ENCODE results near the gene CDK14. TPM values are rescaled to one million over a fixed set of nuclear protein-coding genes. Genes with fewer than 3 reads are reported as not detected.

CDK14 gene
- total RNA-seq, 1 donor from 2014 or later, result 52.3 TPM

DNA sequence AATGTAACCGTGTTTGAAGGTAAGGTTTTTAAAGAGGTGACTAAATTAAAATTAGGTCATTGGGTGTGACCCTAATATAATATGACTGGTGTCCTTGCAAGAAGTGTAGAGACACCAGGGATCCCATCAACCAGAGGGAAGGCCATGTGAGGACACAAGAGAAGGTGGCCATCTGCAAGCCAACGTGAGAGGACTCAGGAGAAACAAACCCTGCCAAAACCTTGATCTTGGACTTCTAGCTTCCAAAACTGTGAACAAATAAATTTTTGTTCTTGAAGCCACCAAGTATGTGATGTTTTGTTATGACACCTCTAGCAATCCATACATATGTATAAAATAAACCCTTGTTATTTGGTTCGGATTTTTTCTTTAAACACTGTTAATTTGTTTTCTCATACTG, 144.3 kb downstream of the CDK14 start:
- Mint-ChIP-seq H3K4me1 (peaks cover 9% of the 10 kb centered on the region), H3K36me3 (peaks cover 14% of the 10 kb centered on the region), H3K4me3 (no peak overlapping the region), H3K27ac (no peak overlapping the region), H3K27me3 (ENCODE audit: insufficient read depth, low read depth) (no peaks in the 10 kb centered on the region), H3K9me3 (peaks cover 4% of the 10 kb centered on the region)
- Histone ChIP-seq H3K9ac (no peak overlapping the region), H3F3A (ENCODE audit: low read depth) (peaks cover 7% of the 10 kb centered on the region), H3K4me3 (no peak overlapping the region), H3K4me1 (peaks cover 8% of the 10 kb centered on the region), H4K20me1 (ENCODE audit: low read depth) (no peaks in the 10 kb centered on the region), H3K9me3 (ENCODE audit: low read depth) (no peaks in the 10 kb centered on the region), H3K27me3 (no peaks in the 10 kb centered on the region), H3K27ac (no peak overlapping the region), H2AFZ (replicated peaks) (no peak overlapping the region), H3K36me3 (no peaks in the 10 kb centered on the region), H3K4me2 (no peak overlapping the region), H3K79me2 (ENCODE audit: low read depth) (no peaks in the 10 kb centered on the region)
- no peak for DNase-seq (ENCODE audit: low spot score)
- TF ChIP-seq EZH2 (IDR thresholded peaks at IDR 0.05) (no peak), EZH2phosphoT487 (IDR thresholded peaks at IDR 0.05) (no peak)
- TF ChIP-seq, protein P1, sequence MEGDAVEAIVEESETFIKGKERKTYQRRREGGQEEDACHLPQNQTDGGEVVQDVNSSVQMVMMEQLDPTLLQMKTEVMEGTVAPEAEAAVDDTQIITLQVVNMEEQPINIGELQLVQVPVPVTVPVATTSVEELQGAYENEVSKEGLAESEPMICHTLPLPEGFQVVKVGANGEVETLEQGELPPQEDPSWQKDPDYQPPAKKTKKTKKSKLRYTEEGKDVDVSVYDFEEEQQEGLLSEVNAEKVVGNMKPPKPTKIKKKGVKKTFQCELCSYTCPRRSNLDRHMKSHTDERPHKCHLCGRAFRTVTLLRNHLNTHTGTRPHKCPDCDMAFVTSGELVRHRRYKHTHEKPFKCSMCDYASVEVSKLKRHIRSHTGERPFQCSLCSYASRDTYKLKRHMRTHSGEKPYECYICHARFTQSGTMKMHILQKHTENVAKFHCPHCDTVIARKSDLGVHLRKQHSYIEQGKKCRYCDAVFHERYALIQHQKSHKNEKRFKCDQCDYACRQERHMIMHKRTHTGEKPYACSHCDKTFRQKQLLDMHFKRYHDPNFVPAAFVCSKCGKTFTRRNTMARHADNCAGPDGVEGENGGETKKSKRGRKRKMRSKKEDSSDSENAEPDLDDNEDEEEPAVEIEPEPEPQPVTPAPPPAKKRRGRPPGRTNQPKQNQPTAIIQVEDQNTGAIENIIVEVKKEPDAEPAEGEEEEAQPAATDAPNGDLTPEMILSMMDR (IDR thresholded peaks at IDR 0.05), result no peak

DNA sequence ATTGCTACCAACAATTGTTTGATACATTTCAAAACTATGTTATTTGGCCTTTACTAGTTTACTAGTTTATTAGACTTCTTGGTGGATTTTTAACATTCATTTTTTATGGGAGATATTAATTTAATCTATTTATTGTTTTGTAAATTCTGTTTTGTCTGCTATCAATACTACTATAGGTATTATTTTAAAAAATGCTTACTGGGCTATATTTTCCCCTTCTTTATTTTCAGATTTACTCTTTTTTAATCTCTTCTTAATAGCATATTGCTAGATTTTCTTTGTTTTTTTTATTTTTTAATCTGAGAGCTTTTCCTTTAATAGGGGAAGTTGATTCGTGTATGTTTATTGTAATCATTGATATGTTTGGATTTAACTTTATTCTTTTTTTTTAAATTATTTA, 147.5 kb downstream of the CDK14 start:
- Histone ChIP-seq H4K20me1 (ENCODE audit: low read depth) (no peaks in the 10 kb centered on the region), H3F3A (ENCODE audit: low read depth) (peaks cover 7% of the 10 kb centered on the region), H3K4me3 (no peak overlapping the region), H3K27me3 (no peaks in the 10 kb centered on the region), H3K9me3 (ENCODE audit: low read depth) (no peaks in the 10 kb centered on the region), H3K9ac (no peak overlapping the region), H3K4me2 (peak overlapping the region; percentile 32), H3K4me1 (peaks cover 14% of the 10 kb centered on the region), H3K79me2 (ENCODE audit: low read depth) (no peaks in the 10 kb centered on the region), H3K36me3 (no peaks in the 10 kb centered on the region), H2AFZ (replicated peaks) (no peak overlapping the region), H3K27ac (peak overlapping the region; percentile 4)
- no peak for TF ChIP-seq EZH2phosphoT487 (IDR thresholded peaks at IDR 0.05)
- TF ChIP-seq, protein P1 (IDR thresholded peaks at IDR 0.05), result no peak
- no peak for TF ChIP-seq EZH2 (IDR thresholded peaks at IDR 0.05)
- peak overlapping the region; percentile 85 for H3K27ac Mint-ChIP-seq
- H3K4me1 Mint-ChIP-seq, result peaks cover 6% of the 10 kb centered on the region
- no peaks in the 10 kb centered on the region for H3K27me3 Mint-ChIP-seq (ENCODE audit: insufficient read depth, low read depth)
- no peak for DNase-seq (ENCODE audit: low spot score)
- H3K9me3 Mint-ChIP-seq, result peaks cover 4% of the 10 kb centered on the region
- H3K4me3 Mint-ChIP-seq, result no peak overlapping the region
- peaks cover 9% of the 10 kb centered on the region for H3K36me3 Mint-ChIP-seq

DNA sequence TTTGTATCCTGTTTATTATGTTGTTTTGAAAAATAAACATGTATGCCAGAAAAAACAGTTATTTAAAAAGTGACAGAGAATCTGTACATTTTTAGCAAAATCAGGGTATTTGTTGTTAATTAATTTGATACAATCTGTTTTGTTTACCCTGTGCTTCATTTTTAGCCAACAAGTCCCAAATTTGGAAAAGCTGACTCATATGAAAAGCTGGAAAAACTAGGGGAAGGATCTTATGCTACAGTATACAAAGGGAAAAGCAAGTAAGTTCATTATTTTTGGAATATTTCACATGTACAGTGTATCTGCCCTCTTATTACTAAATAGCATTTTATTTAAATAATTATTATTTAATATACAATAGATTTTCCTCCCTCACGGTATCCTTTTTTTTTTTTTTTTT, 151.4 kb downstream of the CDK14 start:
- no peak for DNase-seq (ENCODE audit: low spot score)
- no peak for TF ChIP-seq EZH2phosphoT487 (IDR thresholded peaks at IDR 0.05)
- no peak for TF ChIP-seq EZH2 (IDR thresholded peaks at IDR 0.05)
- TF ChIP-seq, protein P1 (IDR thresholded peaks at IDR 0.05), result no peak
- Mint-ChIP-seq H3K4me1 (peaks cover 3% of the 10 kb centered on the region), H3K4me3 (no peak overlapping the region), H3K27me3 (ENCODE audit: insufficient read depth, low read depth) (no peaks in the 10 kb centered on the region), H3K27ac (no peak overlapping the region), H3K36me3 (peaks cover 37% of the 10 kb centered on the region), H3K9me3 (peaks cover 4% of the 10 kb centered on the region)
- Histone ChIP-seq H3K79me2 (ENCODE audit: low read depth) (no peaks in the 10 kb centered on the region), H3F3A (ENCODE audit: low read depth) (peaks cover 7% of the 10 kb centered on the region), H3K9me3 (ENCODE audit: low read depth) (no peaks in the 10 kb centered on the region), H3K27me3 (no peaks in the 10 kb centered on the region), H3K4me3 (no peak overlapping the region), H3K9ac (no peak overlapping the region), H3K36me3 (peaks cover 3% of the 10 kb centered on the region), H4K20me1 (ENCODE audit: low read depth) (no peaks in the 10 kb centered on the region), H3K4me1 (peaks cover 14% of the 10 kb centered on the region), H3K27ac (no peak overlapping the region), H3K4me2 (no peak overlapping the region), H2AFZ (replicated peaks) (no peak overlapping the region)
